GM21381 (cell line): ENCODE measurements around the gene MYRF.

Experiments
- ATAC-seq: cut with Tn5 transposase; IDR thresholded peaks from one replicate; pipeline ENCODE4 v1.9.1; 2021; ENCODE audit warnings: mild to moderate bottlenecking, moderate library complexity; ENCODE audit not compliant: unreplicated experiment

The MYRF gene

DNA sequence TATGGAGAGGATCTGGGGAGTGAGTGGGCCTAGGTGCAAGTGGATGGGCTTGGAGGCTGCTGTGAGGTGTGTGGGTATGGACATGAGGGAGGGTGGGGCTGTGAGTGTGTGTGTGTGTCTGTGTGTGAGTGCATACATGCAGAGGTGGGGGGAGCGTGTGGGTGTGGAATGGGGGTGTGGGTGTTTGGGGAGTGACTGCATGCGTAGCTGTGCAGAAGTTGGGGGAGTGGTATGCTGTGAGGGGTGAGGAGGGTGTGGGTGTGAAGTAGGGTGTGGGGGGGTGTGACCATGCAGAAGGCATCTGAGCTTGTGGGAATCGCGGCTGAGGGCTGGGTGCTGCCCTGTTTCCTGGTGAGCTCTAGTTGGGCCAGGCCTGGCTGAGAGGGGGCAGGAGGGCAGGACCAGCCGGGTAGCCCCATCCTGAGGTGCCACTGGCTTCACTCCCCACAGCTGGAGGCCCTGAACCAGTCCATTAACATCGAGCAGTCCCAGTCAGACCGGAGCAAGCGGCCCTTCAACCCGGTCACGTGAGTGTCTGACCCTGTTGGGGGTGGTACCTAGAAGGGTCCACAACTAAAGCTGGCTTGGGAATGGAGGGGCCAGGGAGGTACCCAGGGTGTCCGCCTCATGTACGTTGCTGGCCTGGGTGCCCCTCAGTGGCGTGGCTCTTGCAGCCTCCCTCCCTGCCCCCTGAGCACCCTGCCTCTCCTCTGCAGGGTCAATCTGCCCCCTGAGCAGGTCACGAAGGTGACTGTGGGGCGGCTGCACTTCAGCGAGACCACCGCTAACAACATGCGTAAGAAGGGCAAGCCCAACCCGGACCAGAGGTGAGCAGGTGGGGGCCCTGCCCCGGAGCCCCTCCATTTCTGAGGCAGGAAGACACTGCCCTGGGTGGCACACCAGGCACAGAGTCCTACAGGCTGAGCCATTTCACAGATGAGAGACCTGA, 23.4 kb downstream of the MYRF start:
- ATAC-seq = no peak

GRCh38 chr11:61776561-61777075, 24.2 kb downstream of the MYRF start:
- ATAC-seq = no peak

- ATAC-seq = no peak
Observed at GRCh38 chr11:61777234-61778090, 25.0 kb downstream of the MYRF start.

DNA sequence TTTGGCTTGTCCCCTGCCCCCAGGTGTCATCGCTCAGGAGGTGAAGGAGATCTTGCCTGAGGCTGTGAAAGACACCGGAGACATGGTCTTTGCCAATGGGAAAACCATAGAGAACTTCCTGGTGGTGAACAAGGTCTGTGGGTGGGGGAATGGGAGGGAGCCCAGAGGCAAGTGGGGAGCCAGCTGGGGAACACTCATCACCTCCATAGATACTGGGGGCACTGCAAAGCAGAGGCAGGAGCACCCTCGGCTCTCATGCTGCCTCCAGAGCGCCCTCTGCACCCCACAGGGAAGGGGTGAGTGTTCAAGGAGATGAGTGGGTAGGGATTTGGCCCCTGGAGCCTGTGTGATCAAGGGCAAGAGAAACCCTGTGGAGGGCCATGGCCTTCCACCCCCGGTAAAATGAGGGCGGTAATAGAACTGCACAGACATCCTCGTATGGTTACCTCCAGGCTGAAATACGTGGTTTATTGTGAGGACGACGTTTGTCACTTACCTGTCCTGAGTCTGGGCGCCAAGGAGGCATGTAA, 26.0 kb downstream of the MYRF start:
- ATAC-seq = no peak

GRCh38 chr11:61778920-61779650, 26.6 kb downstream of the MYRF start:
- no peak for ATAC-seq

DNA sequence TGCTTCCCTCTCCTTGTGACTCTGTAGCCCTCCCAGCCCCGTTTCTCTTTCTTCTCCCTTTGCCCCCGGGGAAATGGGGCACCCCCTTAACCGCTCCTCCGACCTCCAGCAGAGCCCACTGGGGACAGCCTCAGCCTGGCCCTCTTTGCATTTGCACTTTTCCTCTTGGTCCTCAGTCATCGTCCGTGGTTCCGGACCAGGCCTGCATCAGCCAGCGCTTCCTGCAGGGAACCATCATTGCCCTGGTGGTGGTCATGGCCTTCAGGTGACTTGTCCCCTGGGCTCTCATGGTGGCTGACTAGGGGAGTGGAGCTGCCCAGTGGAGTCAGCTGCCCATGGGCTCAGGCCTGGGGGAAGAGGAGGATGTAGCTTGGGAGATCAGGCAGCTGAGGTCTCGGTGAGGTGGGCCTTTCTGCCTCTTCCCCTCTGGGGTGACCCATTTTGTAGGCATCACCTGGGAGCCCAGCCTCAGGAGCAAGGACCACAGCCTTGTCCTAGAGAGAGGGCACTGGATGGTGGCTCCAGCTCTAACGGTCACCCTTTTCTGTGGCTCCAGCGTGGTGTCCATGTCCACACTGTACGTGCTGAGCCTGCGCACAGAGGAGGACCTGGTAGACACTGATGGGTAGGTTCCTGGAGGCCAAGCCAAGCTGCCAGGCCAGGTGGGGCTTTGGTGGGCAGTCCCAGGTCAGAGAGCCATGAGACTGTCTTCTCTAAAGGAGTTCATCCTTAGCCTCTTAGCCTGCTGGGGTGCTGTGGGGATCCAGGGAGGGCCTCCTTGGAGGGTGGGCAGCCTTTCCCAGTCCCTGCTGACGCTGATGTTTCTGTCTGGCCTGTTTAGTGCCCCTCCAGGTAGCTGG, 27.5 kb downstream of the MYRF start:
- no peak for ATAC-seq

- no peak for ATAC-seq
Observed at GRCh38 chr11:61780581-61781162, 28.2 kb downstream of the MYRF start.

- ATAC-seq = no peak
Observed at GRCh38 chr11:61781585-61781984, 29.1 kb downstream of the MYRF start.

DNA sequence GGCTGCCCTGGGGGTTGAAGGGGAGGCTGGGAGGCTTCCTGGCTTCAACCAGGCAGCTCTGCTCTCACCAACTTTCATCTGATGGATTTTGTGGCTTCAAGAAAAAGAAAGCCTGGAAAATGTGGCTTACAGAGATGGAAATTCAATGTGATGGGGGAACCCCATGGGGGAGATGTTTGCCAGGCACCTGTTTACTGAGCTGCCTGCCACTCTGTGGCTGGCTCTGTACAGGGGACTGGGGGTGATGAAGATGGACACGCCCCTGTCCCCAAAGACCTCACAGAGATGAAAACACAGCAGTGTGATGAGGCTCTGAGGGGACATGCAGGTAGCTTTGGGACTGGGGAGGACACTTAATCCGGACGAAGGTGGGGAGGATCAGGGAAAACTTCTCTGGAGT, 29.9 kb downstream of the MYRF start:
- ATAC-seq = no peak

GRCh38 chr11:61782841-61783240, 30.4 kb downstream of the MYRF start:
- no peak for ATAC-seq

GRCh38 chr11:61783717-61784505, 31.5 kb downstream of the MYRF start:
- ATAC-seq = no peak

DNA sequence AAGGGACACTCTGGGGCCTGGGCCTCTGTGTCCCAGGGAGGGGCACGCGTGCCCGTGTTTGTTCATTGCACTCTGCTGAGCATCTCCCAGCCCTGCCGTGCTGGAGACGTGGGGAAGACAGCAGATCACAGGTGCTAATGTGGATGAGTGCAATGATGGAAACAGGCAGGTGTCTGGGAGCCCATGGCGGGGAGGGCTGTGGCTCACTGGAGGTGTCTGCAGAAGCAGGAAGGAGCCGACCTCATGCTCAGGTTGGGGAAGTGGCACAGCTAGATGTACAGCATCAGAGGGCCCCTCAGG, 32.0 kb downstream of the MYRF start:
- ATAC-seq = no peak

GRCh38 chr11:61785837-61786402, 33.5 kb downstream of the MYRF start:
- no peak for ATAC-seq

DNA sequence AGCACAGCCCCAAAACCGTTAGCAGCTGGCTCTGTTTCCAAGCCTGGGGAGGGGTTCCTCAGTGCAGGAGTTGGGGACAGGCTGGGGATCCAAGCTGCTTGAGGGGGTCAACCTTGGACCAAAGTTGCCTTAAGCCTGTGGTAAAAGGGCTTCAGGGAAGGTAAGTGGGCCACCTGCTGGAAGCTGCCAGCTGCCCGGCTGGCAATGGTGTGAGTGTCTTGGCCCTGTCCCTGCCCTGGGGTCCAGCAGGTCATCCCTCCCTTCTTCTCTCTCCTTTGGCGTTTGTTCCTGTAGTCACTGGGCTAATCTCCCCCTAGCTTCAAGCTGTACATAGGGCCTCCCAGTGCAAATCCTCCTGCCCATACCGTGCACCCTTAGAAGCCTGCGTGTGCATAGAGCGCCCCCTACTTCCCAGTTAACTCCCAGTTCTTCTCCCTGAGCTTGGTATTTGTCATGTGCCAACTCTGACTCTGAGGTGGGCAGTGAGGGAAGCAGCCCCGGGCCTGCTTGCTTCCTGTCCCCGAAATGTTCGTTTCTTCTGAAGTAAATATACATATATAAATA, 35.6 kb downstream of the MYRF start:
- no peak for ATAC-seq

GRCh38 chr11:61791737-61792309, 39.4 kb downstream of the MYRF start:
- ATAC-seq = peak; percentile 33

DNA sequence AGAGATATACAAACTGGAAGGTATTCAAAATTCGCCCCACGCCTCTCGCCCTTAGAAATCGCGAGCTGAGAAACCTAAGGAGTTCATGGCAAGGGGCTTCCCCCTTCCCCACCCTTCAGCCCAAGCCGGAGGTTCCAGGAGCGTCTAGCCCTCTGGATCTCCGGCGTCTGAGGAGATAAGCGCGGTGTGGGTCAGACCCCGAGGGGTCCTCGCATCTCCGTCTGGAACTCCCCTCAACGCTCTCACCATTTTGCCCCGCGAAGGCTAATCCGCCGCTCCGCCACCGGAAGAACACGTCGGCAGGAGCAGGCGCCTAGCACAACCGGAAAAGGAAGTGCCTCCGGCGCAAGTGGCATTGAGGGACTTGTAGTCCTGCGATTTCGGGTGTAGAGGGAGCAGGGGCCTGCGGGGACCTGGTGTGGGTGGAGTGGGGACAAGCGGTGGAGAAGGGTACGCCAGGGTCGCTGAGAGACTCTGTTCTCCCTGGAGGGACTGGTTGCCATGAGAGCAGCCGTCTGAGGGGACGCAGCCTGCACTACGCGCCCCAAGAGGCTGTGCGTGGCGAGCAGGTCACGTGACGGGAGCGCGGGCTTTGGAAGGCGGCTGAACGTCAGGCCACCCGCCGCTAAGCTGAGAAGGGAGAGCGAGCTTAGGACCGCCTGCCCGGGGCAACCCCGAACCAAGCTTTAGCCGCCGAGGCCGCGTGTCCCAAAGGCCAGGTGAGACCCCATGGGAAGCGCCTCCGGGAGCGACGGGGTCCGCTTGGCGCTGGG, 40.1 kb downstream of the MYRF start, which contains the start of the genes FEN1 and TMEM258:
Gene FEN1 (plus strand): TSS at position 602 of the 773 bp plus-strand sequence. CDS start 2,451 bp downstream, outside the sequence.
Gene TMEM258 (minus strand): TSS at position 290 of the 773 bp plus-strand sequence. CDS start 41 bp downstream, at position 249.
- ATAC-seq = peak; percentile 84
